Right lung (tissue), 5 donors: ENCODE data around the gene IL10. TPM values are rescaled to one million over a fixed set of nuclear protein-coding genes. Genes with fewer than 3 reads are reported as not detected.

ENCODE experiments used
- polyA plus RNA-seq, 5 donors: library from polyadenylated mRNA; unstranded; fragments of 120-200 nt; gene quantifications; one replicate each; pipeline versions ENCODE4 v1.2.1 to v1.2.3, GENCODE V29; 2013; ENCODE audit warnings: inconsistent platforms in 1 of 5, low replicate concordance in 1 of 5; ENCODE audit not compliant: insufficient read length in 5 of 5, insufficient read depth in 1 of 5

The IL10 gene
- polyA plus RNA-seq, 5 donors = 0.38 to 1.0 (median 0.47) TPM

Other genes with a start within 250 kb of the IL10 start
- gene EIF2D, start 160.0 kb downstream of the IL10 start, polyA plus RNA-seq = 100 to 1,000 TPM in 2 of 5 donors, 10 to 100 TPM in 3; 80.2 to 105 (median 97.7) TPM
- 1 to 10 TPM; 7.3 to 8.9 (median 7.5) TPM for gene DYRK3, start 137.0 kb downstream of the IL10 start, polyA plus RNA-seq
- 10 to 100 TPM; 52.1 to 65.9 (median 53.6) TPM for gene MAPKAPK2, start 87.6 kb downstream of the IL10 start, polyA plus RNA-seq
- not detected for gene IL19, start 1.7 kb downstream of the IL10 start, polyA plus RNA-seq
- not detected for gene IL20, start 93.1 kb upstream of the IL10 start, polyA plus RNA-seq
- under 1 TPM; 0.22 to 0.64 (median 0.29) TPM for gene IL24, start 124.9 kb upstream of the IL10 start, polyA plus RNA-seq
- gene FCMR, start 149.4 kb upstream of the IL10 start, polyA plus RNA-seq = 1 to 10 TPM; 2.3 to 4.2 (median 2.5) TPM
- gene PIGR, start 174.0 kb upstream of the IL10 start, polyA plus RNA-seq = under 1 TPM; 0.09 to 0.26 (median 0.13) TPM
- under 1 TPM in 3 of 5 donors, not detected in 2; 0.09 to 0.10 (median 0.09) TPM for gene FCAMR, start 198.0 kb upstream of the IL10 start, polyA plus RNA-seq